HG03159 (cell line): ENCODE measurements around the gene NFATC2.

Experiments used
- ATAC-seq: cut with Tn5 transposase; IDR thresholded peaks from one replicate; pipeline ENCODE4 v1.9.1; 2021; ENCODE audit warnings: mild to moderate bottlenecking, moderate library complexity; ENCODE audit not compliant: unreplicated experiment

The NFATC2 gene

GRCh38 chr20:51522207-51522606, 20.3 kb downstream of the NFATC2 start:
- ATAC-seq = no peak

- ATAC-seq = no peak
These were observed 24.7 kb downstream of the NFATC2 start for GRCh38 chr20:51517839-51518238.

GRCh38 chr20:51516855-51517254, 25.7 kb downstream of the NFATC2 start:
- ATAC-seq = no peak

GRCh38 chr20:51514836-51515235, 27.7 kb downstream of the NFATC2 start:
- ATAC-seq = no peak

- no peak for ATAC-seq
These were observed 28.3 kb downstream of the NFATC2 start for GRCh38 chr20:51514249-51514648.

GRCh38 chr20:51513545-51513944, 29.0 kb downstream of the NFATC2 start:
- ATAC-seq = no peak

GRCh38 chr20:51512645-51513044, 29.9 kb downstream of the NFATC2 start:
- no peak for ATAC-seq

GRCh38 chr20:51511861-51512619, 30.5 kb downstream of the NFATC2 start:
- ATAC-seq = no peak

GRCh38 chr20:51510936-51511605, 31.4 kb downstream of the NFATC2 start:
- ATAC-seq = no peak

GRCh38 chr20:51510169-51510568, 32.4 kb downstream of the NFATC2 start:
- ATAC-seq = no peak

GRCh38 chr20:51509208-51509607, 33.3 kb downstream of the NFATC2 start:
- no peak for ATAC-seq

- ATAC-seq = no peak
These were observed 33.7 kb downstream of the NFATC2 start for GRCh38 chr20:51508780-51509179.

GRCh38 chr20:51508158-51508557, 34.4 kb downstream of the NFATC2 start:
- no peak for ATAC-seq

GRCh38 chr20:51507216-51508036, 35.1 kb downstream of the NFATC2 start:
- ATAC-seq = no peak

- no peak for ATAC-seq
These were observed 35.8 kb downstream of the NFATC2 start for GRCh38 chr20:51506527-51507215.

- ATAC-seq = no peak
These were observed 37.0 kb downstream of the NFATC2 start for GRCh38 chr20:51505566-51505965.

GRCh38 chr20:51503376-51503775, 39.1 kb downstream of the NFATC2 start:
- ATAC-seq = no peak

GRCh38 chr20:51500936-51501335, 41.6 kb downstream of the NFATC2 start:
- ATAC-seq = no peak

- peak; percentile 63 for ATAC-seq
These were observed 42.2 kb downstream of the NFATC2 start for GRCh38 chr20:51500311-51500710.

GRCh38 chr20:51498765-51499540, 43.6 kb downstream of the NFATC2 start:
- ATAC-seq = no peak
